ENCODE results near the gene STAT4.

STAT4 gene

GRCh38 chr2:191143791-191144190 lies 7.0 kb downstream of the STAT4 start:
- no peak for DNase-seq

GRCh38 chr2:191128911-191129304 lies 21.9 kb downstream of the STAT4 start:
- DNase-seq: no peak

DNA sequence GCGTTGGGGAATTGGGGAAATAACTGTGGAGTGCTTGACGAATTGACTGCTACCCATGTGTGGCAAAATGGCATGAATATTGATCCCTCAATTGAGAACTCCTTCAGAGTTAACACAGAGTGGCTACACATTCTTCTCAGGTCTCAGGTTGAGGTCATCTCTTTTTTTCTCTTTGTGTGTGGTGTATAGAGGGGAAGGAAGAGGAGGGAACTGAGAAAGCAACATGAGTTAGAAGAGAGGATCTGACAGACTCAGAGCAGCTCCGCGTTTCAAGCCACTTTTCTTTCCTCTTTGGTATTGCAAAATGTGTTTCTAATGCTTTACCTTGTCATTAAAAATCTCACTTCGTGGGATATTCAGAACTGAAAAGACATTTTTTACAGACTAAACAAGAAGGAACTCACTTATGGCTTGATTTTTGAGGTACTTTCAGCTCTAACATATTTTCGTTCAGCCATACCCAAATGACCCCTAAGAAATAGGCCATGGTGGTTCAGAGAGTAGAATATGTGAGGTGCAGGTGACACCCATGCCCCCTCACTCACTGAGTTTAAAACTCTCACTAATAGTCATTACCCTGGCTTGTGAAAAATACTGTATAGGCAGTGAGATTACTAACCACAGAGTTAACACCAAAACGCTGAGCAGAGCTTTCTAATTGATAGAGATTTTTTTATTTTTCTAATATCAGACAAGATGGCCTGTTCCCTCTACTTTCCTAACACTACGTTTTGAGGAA lies 22.5 kb downstream of the STAT4 start:
- DNase-seq: no peak

- DNase-seq: no peak
Observed at GRCh38 chr2:191127235-191127634, 23.6 kb downstream of the STAT4 start.

DNA sequence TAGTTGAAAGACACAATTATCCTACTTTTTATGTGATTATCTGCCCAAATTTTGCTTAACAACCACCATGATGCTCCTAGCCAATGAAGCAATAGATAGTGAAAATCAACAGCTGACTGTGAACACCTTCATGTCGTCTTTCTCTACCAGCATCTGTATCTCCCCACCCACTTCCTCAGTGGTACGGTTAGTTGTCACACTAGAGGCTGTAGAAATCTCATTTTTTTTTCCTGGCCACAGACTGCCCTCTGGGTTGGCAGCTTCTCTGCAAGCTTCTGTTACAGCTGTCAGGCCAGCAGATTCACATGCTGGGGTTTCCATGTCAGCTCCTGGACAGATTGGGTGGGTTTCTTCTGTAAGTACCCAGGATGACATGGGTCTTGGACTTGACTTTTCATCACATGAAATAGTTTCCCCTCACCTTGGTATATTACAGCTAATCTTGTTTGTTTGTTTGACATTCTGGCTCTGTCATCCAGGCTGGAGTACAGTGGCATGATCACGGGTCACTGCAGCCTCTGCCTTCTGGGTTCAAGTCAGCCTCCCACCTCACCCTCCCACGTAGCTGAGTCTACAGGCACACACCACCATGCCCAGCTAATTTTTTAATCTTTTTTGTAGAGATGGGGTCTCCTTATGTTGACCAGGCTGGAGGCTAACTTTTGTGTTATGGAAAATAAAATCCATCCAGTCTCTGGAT lies 24.3 kb downstream of the STAT4 start:
- DNase-seq: no peak

GRCh38 chr2:191125646-191126045 lies 25.1 kb downstream of the STAT4 start:
- no peak for DNase-seq

- DNase-seq: no peak
Observed at GRCh38 chr2:191122638-191123294, 28.0 kb downstream of the STAT4 start.

GRCh38 chr2:191117341-191117740 lies 33.5 kb downstream of the STAT4 start:
- no peak for DNase-seq

DNA sequence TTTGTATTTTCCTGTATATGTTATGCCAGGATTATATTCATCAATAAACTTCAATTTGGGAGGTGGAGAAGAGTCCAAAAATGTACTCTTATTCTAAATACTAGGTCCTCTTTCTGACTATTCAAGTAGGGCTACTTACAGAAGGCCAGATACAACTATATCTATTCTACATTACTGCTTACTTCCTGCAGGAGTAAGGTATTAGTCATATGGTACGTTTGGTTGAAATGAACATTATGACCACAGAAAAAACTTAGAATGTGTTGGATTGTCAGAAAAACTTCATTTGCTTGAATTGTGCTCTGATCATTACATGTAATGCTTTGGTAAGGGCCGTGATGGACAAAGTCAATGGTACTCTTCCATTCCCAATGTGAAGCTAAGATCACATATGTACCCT lies 35.0 kb downstream of the STAT4 start:
- no peak for DNase-seq

- DNase-seq: no peak
Observed at GRCh38 chr2:191115391-191115790, 35.4 kb downstream of the STAT4 start.

DNA sequence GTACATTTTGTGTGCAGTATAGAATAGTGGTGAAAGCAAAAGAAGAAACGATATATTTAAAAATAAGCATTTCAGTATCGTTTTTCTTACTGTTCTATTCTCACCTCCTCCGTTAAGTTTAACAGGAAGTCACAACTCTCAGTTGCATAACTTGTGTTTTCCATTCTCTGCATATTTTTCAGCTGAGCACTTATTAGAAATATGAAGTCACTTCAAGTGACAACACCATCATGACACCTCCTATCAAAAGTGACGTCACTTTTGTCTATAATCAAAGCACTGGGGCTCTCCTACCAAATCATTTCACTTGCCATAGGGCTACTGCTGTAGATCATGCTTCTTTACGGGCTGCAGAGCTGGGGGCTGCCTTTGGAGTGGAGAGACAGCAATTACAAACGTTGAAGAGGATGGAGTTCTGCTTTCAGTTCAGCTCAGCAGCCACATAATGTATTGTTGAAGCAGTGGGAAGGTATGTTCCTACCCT lies 36.3 kb downstream of the STAT4 start:
- DNase-seq: no peak

- no peak for DNase-seq
Observed at GRCh38 chr2:191113761-191114160, 37.0 kb downstream of the STAT4 start.

- no peak for DNase-seq
Observed at GRCh38 chr2:191112448-191112901, 38.3 kb downstream of the STAT4 start.

GRCh38 chr2:191109888-191110287 lies 40.9 kb downstream of the STAT4 start:
- DNase-seq: no peak

GRCh38 chr2:191108331-191108730 lies 42.5 kb downstream of the STAT4 start:
- no peak for DNase-seq

DNA sequence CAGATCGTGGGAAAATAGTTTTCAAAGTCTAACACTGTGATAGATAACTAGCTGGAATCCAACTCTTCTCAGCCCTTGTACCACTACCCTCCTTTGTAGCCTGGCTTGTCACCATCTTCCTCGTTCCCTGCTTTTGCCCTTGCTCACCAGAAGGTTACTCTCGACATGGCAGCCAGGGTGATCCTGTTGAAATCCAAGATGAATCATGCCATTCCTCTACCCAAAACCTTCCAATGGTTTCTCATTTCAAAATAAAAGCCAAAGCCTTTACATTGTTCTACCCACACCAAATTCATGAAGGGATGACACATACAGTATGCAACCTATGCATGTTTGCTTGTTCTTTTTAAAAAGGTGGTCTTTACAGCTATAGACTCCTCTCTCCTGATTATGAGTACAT lies 45.7 kb downstream of the STAT4 start:
- DNase-seq: no peak

DNA sequence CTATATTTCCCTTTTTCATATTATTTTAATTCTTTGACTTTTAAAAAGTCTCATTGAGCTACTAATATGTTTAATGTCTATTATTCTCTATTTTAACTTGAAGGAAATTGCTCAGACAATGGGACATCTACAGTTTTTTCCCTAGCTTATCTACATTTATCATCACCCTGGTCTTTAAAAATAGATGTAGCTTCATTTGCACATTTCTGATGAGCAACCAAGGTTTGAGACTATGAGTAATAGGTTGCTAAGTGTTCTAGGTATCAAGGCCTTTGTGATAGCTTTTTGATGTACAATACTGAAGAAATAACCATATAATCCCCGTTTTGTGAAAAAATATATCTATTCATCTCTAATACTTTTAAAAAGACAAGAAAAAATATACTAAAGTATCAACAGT lies 47.0 kb downstream of the STAT4 start:
- no peak for DNase-seq

DNA sequence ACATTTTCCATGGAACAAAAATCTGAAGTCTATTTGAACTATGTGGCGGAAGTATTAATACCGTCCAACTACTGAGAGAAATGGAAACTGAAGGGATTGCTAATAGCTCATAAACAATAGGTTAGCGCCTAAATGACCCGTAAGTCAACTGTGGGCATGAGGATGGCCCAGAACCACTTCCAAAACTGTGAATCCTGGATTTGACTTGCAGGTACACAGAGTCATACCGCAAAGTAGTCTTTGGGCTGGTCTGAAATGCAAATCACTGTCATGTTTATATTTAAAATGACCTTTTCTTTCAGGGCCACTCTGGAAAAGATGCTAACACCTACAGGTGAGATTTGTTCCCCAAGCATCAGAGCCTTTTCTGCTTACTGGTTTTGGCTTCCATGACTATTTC lies 50.6 kb downstream of the STAT4 start:
- no peak for DNase-seq

DNA sequence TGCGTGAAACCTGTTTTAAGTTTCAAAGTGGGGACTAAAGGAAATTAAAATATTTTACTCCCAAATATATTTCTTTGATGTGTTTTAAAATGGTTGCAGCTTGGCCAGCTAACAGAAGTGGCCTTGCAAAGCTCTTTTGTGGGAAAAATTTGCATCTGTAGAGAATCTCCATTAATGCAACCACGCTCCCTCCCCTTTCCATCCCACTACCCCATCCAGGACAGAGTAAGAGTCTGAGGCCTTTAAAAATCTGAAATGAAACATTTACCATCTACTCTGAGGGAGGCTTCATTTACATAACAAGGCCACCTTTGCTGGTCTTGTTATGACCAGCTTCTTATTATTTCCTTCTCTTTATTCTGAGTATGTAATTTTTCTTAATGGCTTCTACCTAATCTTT lies 63.5 kb downstream of the STAT4 start:
- DNase-seq: no peak

- no peak for DNase-seq
Observed at GRCh38 chr2:191086706-191087105, 64.1 kb downstream of the STAT4 start.

DNA sequence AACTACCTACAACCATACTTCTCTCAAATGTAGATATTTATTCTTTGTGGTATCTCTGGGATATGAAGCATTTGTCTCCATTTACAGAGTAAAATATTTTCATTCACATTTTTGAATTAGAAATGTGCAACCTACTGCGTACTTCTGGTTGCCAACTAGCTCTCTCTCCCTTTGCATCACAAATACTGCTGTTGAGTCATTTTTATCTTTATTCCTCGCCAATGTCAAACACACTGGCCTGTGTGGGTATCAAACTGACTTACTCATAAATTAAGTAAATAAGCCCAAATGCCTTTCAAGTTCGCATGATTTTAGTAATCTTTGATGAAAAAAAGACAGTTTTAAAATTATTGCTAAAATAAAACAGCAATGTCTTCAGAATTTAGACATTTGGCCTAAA lies 67.3 kb downstream of the STAT4 start:
- no peak for DNase-seq

- no peak for DNase-seq
Observed at GRCh38 chr2:191082321-191082720, 68.5 kb downstream of the STAT4 start.

- DNase-seq: no peak
Observed at GRCh38 chr2:191081411-191082155, 69.2 kb downstream of the STAT4 start.

Measured in right forelimb (tissue), 1 donor.